ENCODE measurements around the gene ZNF329.
"Not testable (repeated sequence)": the region's sequence is repeated elsewhere in the genome, so short reads cannot be mapped to it uniquely, and the experiment has no call there.

ZNF329 gene

GRCh38 chr19:58153386-58153785, 2.8 kb upstream of the ZNF329 start:
- Mint-ChIP-seq H3K27me3 (ENCODE audit: low read depth) (no peaks in the 10 kb centered on the region), H3K27ac (no peak overlapping the region), H3K36me3 (ENCODE audit: low read depth) (peaks cover 14% of the 10 kb centered on the region), H3K4me3 (no peak overlapping the region), H3K9me3 (peaks cover 62% of the 10 kb centered on the region), H3K4me1 (ENCODE audit: low read depth) (peaks cover 6% of the 10 kb centered on the region)

- H3K4me1 Mint-ChIP-seq (ENCODE audit: low read depth): not testable (repeated sequence)
Observed at GRCh38 chr19:58147475-58147874, 3.1 kb downstream of the ZNF329 start.

DNA sequence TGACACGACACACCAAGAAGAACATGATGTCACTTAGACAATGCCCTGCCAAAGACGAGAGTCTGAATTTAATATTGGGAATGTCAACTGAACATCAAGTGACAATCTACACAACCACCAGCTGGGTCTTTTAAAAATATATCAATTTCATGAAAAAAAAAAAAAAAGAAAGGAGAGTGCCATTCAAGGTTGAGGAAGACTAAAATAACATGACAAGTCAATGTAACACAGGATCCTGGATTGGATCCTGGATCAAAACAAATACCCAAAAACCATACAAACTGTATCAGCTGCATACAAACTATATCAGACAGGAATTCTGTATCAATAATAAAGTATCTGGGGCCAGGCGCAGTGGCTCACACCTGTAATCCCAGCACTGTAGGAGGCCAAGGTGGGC, 4.7 kb downstream of the ZNF329 start:
- Mint-ChIP-seq H3K27me3 (ENCODE audit: low read depth) (no peaks in the 10 kb centered on the region), H3K4me1 (ENCODE audit: low read depth) (peaks cover 6% of the 10 kb centered on the region), H3K27ac (no peak overlapping the region), H3K36me3 (ENCODE audit: low read depth) (peaks cover 23% of the 10 kb centered on the region), H3K4me3 (no peak overlapping the region), H3K9me3 (peaks cover 37% of the 10 kb centered on the region)

More at GRCh38 chr19:58147475-58147874, 3.1 kb downstream of the ZNF329 start:
- H3K27ac Mint-ChIP-seq; H3K4me3 Mint-ChIP-seq; H3K27me3 Mint-ChIP-seq (ENCODE audit: low read depth): not testable (repeated sequence)
- Mint-ChIP-seq H3K9me3 (peaks cover 48% of the 10 kb centered on the region), H3K36me3 (ENCODE audit: low read depth) (peaks cover 24% of the 10 kb centered on the region)

- no peaks in the 10 kb centered on the region for H3K27me3 Mint-ChIP-seq (ENCODE audit: low read depth)
- no peak overlapping the region for H3K4me3 Mint-ChIP-seq
- peaks cover 61% of the 10 kb centered on the region for H3K9me3 Mint-ChIP-seq
Observed at GRCh38 chr19:58134244-58134643, 16.3 kb downstream of the ZNF329 start.

DNA sequence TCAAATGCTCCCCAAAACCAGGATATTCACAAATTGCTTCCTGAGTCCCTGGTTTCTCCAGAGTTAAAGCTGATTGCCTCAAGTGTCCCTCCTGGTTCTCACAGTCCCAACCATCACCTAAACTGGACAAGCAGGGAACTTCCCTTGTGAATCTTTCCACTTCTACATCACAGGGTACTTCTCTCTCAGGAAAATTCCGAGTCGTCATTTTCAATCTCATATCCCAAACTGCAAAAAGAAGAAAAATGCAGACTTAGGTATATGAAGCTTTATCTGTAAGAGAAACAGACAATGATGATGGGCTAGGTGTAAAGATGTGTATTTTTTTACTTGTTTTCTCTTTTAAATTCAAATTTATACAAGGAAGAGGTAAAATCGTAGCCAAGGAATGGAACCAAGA, 21.3 kb downstream of the ZNF329 start:
- no peaks in the 10 kb centered on the region for H3K27me3 Mint-ChIP-seq (ENCODE audit: low read depth)
- H3K36me3 Mint-ChIP-seq (ENCODE audit: low read depth): peaks cover 31% of the 10 kb centered on the region
- H3K4me3 Mint-ChIP-seq: no peak overlapping the region
- H3K4me1 Mint-ChIP-seq (ENCODE audit: low read depth): no peaks in the 10 kb centered on the region
- no peak overlapping the region for H3K27ac Mint-ChIP-seq
- peaks cover 76% of the 10 kb centered on the region for H3K9me3 Mint-ChIP-seq

More at GRCh38 chr19:58134244-58134643, 16.3 kb downstream of the ZNF329 start:
- Mint-ChIP-seq H3K36me3 (ENCODE audit: low read depth) (peaks cover 27% of the 10 kb centered on the region), H3K27ac (no peak overlapping the region), H3K4me1 (ENCODE audit: low read depth) (no peaks in the 10 kb centered on the region)

DNA sequence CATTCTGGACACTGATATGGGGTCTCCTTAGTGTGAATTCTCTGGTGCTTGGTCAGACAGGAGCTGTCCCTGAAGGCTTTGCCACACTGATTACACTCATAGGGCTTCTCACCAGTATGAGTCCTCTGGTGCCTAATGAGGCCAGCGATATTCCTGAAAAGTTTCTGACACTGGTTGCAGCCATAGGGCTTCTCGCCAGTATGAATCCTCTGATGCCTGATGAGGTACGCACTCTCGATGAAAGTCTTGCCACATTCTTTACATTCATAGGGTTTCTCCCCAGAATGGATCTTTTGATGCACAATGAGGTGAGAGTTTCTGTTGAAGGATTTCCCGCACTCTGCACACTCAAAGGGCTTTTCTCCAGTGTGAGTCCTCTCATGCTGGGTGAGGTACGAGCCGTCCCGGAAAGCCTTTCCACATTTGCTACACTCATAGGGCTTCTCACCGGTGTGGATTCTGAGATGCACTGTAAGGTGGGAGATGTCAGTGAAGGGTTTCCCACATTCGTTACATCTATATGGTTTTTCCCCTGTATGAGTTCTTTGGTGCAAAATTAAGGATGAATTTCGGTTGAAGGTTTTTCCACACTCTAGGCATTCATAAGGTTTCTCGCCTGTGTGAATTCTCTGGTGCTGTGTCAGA, 22.4 kb downstream of the ZNF329 start:
- Mint-ChIP-seq H3K9me3 (peaks cover 74% of the 10 kb centered on the region), H3K36me3 (ENCODE audit: low read depth) (peaks cover 27% of the 10 kb centered on the region), H3K4me3 (no peak overlapping the region), H3K27me3 (ENCODE audit: low read depth) (no peaks in the 10 kb centered on the region), H3K4me1 (ENCODE audit: low read depth) (no peaks in the 10 kb centered on the region), H3K27ac (no peak overlapping the region)

DNA sequence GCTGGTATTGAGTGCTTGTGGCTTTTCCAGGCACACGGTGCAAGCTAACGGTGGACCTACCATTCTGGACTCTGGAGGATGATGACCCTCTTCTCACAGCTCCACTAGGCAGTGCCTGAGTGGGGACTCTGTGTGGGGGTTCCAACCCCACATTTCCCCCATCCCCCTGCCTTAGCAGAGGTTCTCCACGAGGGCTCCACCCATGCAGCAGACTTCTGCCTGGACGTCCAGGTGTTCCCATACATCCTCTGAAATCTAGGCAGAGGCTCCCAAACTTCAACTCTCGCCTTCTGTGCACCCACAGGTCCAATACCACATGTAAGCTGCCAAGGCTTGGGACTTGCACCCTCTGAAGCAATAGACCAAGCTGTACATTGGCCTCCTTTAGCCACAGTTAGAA, 27.2 kb downstream of the ZNF329 start:
- Mint-ChIP-seq H3K27ac (no peak overlapping the region), H3K9me3 (peaks cover 84% of the 10 kb centered on the region), H3K36me3 (ENCODE audit: low read depth) (peaks cover 7% of the 10 kb centered on the region), H3K27me3 (ENCODE audit: low read depth) (no peaks in the 10 kb centered on the region), H3K4me3 (no peak overlapping the region), H3K4me1 (ENCODE audit: low read depth) (no peaks in the 10 kb centered on the region)

DNA sequence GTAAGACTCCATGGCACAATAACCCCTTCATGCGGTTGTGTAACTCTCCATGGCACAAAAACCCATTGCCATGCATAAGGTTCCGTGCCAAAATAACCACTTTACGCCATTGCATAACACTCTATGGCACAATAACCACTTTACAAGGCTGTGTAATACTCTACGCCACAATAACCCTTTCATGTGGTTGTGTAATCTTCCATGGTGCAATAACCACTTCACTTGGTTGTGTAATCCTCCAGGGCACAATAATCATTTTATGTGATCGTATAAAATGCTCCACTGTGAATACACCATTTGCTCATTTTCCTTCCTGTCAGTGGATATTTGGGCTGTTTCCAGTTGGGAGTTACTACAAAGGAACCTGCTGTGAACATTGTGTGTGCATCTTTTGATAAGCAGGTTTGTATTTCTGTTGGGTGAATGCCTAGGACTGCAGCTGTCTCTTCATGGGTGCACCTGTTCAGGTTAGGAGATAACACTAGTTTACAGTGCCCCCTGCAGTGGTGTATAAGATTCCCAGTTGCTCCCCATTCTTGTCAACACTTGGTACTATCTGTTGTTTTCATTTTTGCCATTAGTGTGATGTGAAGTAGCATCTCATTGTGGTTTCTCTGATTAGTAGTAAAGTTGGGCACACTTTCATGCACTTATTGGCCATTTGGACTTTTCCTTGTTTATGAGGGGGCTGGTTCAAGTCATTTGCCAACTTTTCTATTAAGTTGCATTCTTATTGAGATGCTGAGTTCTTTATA, 31.4 kb downstream of the ZNF329 start:
- Mint-ChIP-seq H3K27me3 (ENCODE audit: low read depth) (no peaks in the 10 kb centered on the region), H3K4me1 (ENCODE audit: low read depth) (no peaks in the 10 kb centered on the region), H3K4me3 (no peak overlapping the region)

GRCh38 chr19:58117841-58118575, 32.6 kb downstream of the ZNF329 start:
- Mint-ChIP-seq H3K27ac (no peak overlapping the region), H3K27me3 (ENCODE audit: low read depth) (no peaks in the 10 kb centered on the region), H3K4me1 (ENCODE audit: low read depth) (no peaks in the 10 kb centered on the region), H3K36me3 (ENCODE audit: low read depth) (peaks cover 1% of the 10 kb centered on the region), H3K4me3 (no peak overlapping the region), H3K9me3 (peaks cover 75% of the 10 kb centered on the region)

More for the DNA sequence above, 31.4 kb downstream of the ZNF329 start:
- H3K27ac Mint-ChIP-seq: no peak overlapping the region
- peaks cover 1% of the 10 kb centered on the region for H3K36me3 Mint-ChIP-seq (ENCODE audit: low read depth)
- H3K9me3 Mint-ChIP-seq: peaks cover 80% of the 10 kb centered on the region

- Mint-ChIP-seq H3K27ac (no peak overlapping the region), H3K9me3 (peaks cover 63% of the 10 kb centered on the region), H3K4me3 (no peak overlapping the region), H3K36me3 (ENCODE audit: low read depth) (peaks cover 3% of the 10 kb centered on the region), H3K27me3 (ENCODE audit: low read depth) (no peaks in the 10 kb centered on the region), H3K4me1 (ENCODE audit: low read depth) (no peaks in the 10 kb centered on the region)
Observed at GRCh38 chr19:58108546-58108817, 42.1 kb downstream of the ZNF329 start.

GRCh38 chr19:58107778-58108545, 42.6 kb downstream of the ZNF329 start:
- Mint-ChIP-seq H3K27me3 (ENCODE audit: low read depth) (no peaks in the 10 kb centered on the region), H3K27ac (no peak overlapping the region), H3K9me3 (peaks cover 63% of the 10 kb centered on the region), H3K36me3 (ENCODE audit: low read depth) (peaks cover 3% of the 10 kb centered on the region), H3K4me3 (no peak overlapping the region), H3K4me1 (ENCODE audit: low read depth) (no peaks in the 10 kb centered on the region)

DNA sequence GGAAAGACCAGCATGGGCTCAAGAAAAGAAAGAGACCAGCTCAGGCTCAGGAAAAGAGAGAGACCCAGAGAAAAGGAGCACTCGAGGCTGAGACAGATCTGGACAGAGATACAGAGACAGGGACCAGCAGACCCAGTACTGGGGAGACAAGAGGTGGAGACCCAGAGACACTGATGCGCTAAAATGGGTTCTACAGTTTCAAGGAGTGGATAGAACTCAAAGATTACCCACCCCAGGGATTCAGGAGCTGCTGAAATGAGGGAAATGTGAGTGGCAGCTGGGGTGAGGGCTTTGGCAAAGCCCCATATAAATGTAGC, 51.9 kb downstream of the ZNF329 start:
- peak overlapping the region; percentile 97 for H3K27ac Mint-ChIP-seq
- peak overlapping the region; percentile 90 for H3K4me3 Mint-ChIP-seq
- peaks cover 5% of the 10 kb centered on the region for H3K4me1 Mint-ChIP-seq (ENCODE audit: low read depth)
- peaks cover 8% of the 10 kb centered on the region for H3K36me3 Mint-ChIP-seq (ENCODE audit: low read depth)
- no peaks in the 10 kb centered on the region for H3K27me3 Mint-ChIP-seq (ENCODE audit: low read depth)
- H3K9me3 Mint-ChIP-seq: peaks cover 50% of the 10 kb centered on the region

GRCh38 chr19:58097781-58098681, 52.6 kb downstream of the ZNF329 start, which contains the start of gene ZSCAN18:
TSS of gene ZSCAN18 (minus strand) at chr19:58098231. CDS start at chr19:58090267, 7,964 bp downstream.
- Mint-ChIP-seq H3K9me3 (peaks cover 50% of the 10 kb centered on the region), H3K4me1 (ENCODE audit: low read depth) (peaks cover 5% of the 10 kb centered on the region), H3K4me3 (peak within 1 kb of the TSS; percentile 90), H3K27ac (peak within 1 kb of the TSS; percentile 97), H3K36me3 (ENCODE audit: low read depth) (peaks cover 12% of the 10 kb centered on the region), H3K27me3 (ENCODE audit: low read depth) (no peaks in the 10 kb centered on the region)

All from T-helper 1 cell treated with Interleukin-12 subunit alpha and Interleukin-12 subunit beta and Interleukin-4 antibody, amounts not matched to agents 30 μg/mL and 1 μg/mL, for 36 hours (primary cell).